ENCODE results near the gene P2RY14. TPM values are rescaled to one million over a fixed set of nuclear protein-coding genes. Genes with fewer than 3 reads are reported as not detected.

Gene P2RY14
- polyA plus RNA-seq, 1 donor (not counting 4 experiments of a cell fraction or from before 2014, with no cell fraction given): not detected

DNA sequence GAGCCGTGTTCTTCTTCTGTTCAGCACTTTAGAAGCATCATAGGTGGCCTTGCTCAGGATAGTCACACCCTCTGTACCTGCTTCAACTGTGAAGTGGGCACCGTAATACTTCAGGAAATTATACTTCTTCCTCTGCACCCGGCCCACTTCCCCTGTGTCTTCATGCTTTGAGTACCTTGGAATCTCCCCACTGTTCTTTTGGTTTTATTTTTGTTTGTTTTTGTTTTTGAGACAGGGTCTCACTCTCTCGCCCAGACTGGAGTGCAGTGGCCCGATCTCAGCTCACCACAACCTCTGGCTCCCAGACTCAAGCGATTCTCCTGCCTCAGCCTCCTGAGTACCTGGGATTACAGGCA is 1.7 kb downstream of the P2RY14 start:
- TF ChIP-seq, protein P1, sequence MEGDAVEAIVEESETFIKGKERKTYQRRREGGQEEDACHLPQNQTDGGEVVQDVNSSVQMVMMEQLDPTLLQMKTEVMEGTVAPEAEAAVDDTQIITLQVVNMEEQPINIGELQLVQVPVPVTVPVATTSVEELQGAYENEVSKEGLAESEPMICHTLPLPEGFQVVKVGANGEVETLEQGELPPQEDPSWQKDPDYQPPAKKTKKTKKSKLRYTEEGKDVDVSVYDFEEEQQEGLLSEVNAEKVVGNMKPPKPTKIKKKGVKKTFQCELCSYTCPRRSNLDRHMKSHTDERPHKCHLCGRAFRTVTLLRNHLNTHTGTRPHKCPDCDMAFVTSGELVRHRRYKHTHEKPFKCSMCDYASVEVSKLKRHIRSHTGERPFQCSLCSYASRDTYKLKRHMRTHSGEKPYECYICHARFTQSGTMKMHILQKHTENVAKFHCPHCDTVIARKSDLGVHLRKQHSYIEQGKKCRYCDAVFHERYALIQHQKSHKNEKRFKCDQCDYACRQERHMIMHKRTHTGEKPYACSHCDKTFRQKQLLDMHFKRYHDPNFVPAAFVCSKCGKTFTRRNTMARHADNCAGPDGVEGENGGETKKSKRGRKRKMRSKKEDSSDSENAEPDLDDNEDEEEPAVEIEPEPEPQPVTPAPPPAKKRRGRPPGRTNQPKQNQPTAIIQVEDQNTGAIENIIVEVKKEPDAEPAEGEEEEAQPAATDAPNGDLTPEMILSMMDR (optimal IDR thresholded peaks at IDR 0.05 in 1 of 3, IDR thresholded peaks at IDR 0.05 in 1 of 3, conservative IDR thresholded peaks at IDR 0.05 in 1 of 3; ENCODE audit: extremely low read depth in 1 of 3, insufficient read depth in 2 of 3, low read length in 3 of 3): no peak
- no peak for TF ChIP-seq EZH2 (IDR thresholded peaks at IDR 0.05; ENCODE audit: low read length)
- Histone ChIP-seq H3K9ac (ENCODE audit: control insufficient read depth, extremely low read depth, insufficient read depth, low read length) (no peak overlapping the region), H3K79me2 (ENCODE audit: control insufficient read depth, insufficient read depth, low read length) (no peaks in the 10 kb centered on the region), H3K4me3 (ENCODE audit: control insufficient read depth in 2 of 3, extremely low read depth in 1 of 3, insufficient read depth in 2 of 3, low read depth in 1 of 3, low read length in 3 of 3) (no peak overlapping the region), H3K4me1 (ENCODE audit: control insufficient read depth, extremely low read depth, insufficient read depth, low read length) (no peaks in the 10 kb centered on the region), H3K9me1 (ENCODE audit: control insufficient read depth, extremely low read depth, insufficient read depth, low read length) (no peaks in the 10 kb centered on the region), H3K36me3 (ENCODE audit: control insufficient read depth in 2 of 2, extremely low read depth in 1 of 2, insufficient read depth in 2 of 2, low read length in 2 of 2) (no peaks in the 10 kb centered on the region), H3K9me3 (ENCODE audit: control insufficient read depth, low read depth, low read length) (no peaks in the 10 kb centered on the region), H3K27ac (ENCODE audit: control insufficient read depth, insufficient read depth, low read length) (no peak overlapping the region), H3K27me3 (ENCODE audit: control insufficient read depth, extremely low read depth, insufficient read depth, low read length) (no peaks in the 10 kb centered on the region), H3K4me2 (ENCODE audit: control insufficient read depth, extremely low read depth, insufficient read depth, low read depth, low read length) (no peak overlapping the region), H2AFZ (ENCODE audit: control insufficient read depth, low read length) (no peak overlapping the region), H4K20me1 (ENCODE audit: control insufficient read depth, extremely low read depth, insufficient read depth, low read length) (no peaks in the 10 kb centered on the region)
- DNase-seq (ENCODE audit: low read depth, low spot score) (no peak), FAIRE-seq (no peak)
- dilution Hi-C loops (cut with MboI; ENCODE audit: extremely low pct_ligation_motif_present, low sequenced_read_pairs): no loop called here

DNA sequence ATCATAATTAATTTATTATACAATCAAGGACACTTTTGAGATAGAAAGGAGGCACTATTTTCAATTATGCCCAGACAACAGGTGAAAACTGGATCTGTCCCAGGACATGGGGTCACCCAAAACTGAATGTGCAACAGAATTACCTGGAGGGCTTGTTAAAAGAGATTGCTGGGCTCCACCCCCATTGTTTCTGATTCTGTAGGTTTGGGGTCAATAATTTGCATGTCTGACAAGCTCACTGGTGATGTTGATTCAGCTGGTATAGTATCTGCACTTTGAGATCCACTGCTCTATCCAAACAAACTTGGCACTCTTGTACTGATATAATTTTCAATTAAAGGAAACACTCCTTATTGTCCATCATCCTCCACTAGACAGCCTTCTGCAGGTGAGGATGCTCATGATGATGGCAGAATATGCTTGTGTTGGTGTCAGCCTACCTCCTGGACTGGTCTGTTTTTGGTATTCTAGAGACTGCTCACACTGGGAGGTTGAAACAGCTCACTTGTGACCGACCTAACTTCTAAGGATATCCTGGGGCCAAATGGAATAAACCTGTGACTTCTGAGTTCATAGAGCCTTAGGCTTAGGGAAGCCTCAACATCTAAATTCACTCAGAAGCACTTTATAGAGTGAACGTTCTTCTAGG is 2.2 kb downstream of the P2RY14 start:
- H3K4me3 ChIP-seq (ENCODE audit: control insufficient read depth in 2 of 3, extremely low read depth in 1 of 3, insufficient read depth in 2 of 3, low read depth in 1 of 3, low read length in 3 of 3): no peak overlapping the region
- dilution Hi-C loops (cut with MboI; ENCODE audit: extremely low pct_ligation_motif_present, low sequenced_read_pairs): no loop called here
- H4K20me1 ChIP-seq (ENCODE audit: control insufficient read depth, extremely low read depth, insufficient read depth, low read length): no peaks in the 10 kb centered on the region
- no peak for FAIRE-seq
- no peak overlapping the region for H3K9ac ChIP-seq (ENCODE audit: control insufficient read depth, extremely low read depth, insufficient read depth, low read length)
- H3K36me3 ChIP-seq (ENCODE audit: control insufficient read depth in 2 of 2, extremely low read depth in 1 of 2, insufficient read depth in 2 of 2, low read length in 2 of 2): no peaks in the 10 kb centered on the region
- no peaks in the 10 kb centered on the region for H3K9me3 ChIP-seq (ENCODE audit: control insufficient read depth, low read depth, low read length)
- no peaks in the 10 kb centered on the region for H3K79me2 ChIP-seq (ENCODE audit: control insufficient read depth, insufficient read depth, low read length)
- H2AFZ ChIP-seq (ENCODE audit: control insufficient read depth, low read length): no peak overlapping the region
- H3K9me1 ChIP-seq (ENCODE audit: control insufficient read depth, extremely low read depth, insufficient read depth, low read length): no peaks in the 10 kb centered on the region
- no peaks in the 10 kb centered on the region for H3K27me3 ChIP-seq (ENCODE audit: control insufficient read depth, extremely low read depth, insufficient read depth, low read length)
- DNase-seq (ENCODE audit: low read depth, low spot score): no peak
- no peaks in the 10 kb centered on the region for H3K4me1 ChIP-seq (ENCODE audit: control insufficient read depth, extremely low read depth, insufficient read depth, low read length)
- TF ChIP-seq EZH2 (IDR thresholded peaks at IDR 0.05; ENCODE audit: low read length): no peak
- TF ChIP-seq, protein P1 (optimal IDR thresholded peaks at IDR 0.05 in 1 of 3, IDR thresholded peaks at IDR 0.05 in 1 of 3, conservative IDR thresholded peaks at IDR 0.05 in 1 of 3; ENCODE audit: extremely low read depth in 1 of 3, insufficient read depth in 2 of 3, low read length in 3 of 3): no peak
- no peak overlapping the region for H3K27ac ChIP-seq (ENCODE audit: control insufficient read depth, insufficient read depth, low read length)
- H3K4me2 ChIP-seq (ENCODE audit: control insufficient read depth, extremely low read depth, insufficient read depth, low read depth, low read length): no peak overlapping the region
